A549 (cell line): ENCODE measurements around the gene NCEH1. TPM values are rescaled to one million over a fixed set of nuclear protein-coding genes. Genes with fewer than 3 reads are reported as not detected.

Source experiments
- ATAC-seq, 2 experiments: fragments of 200-7000 bp in 1 of 2; fragments of >200 bp in 1 of 2; cut with Nextera tagmentation in 1 of 2; cut with Tn5 transposase in 1 of 2; 3 replicates each; pipeline versions ENCODE4 v1.8.0 to v1.9.1; 2018 to 2020; ENCODE audit warnings: mild to moderate bottlenecking in 1 of 2, moderate library complexity in 1 of 2
- CTCF ChIA-PET: fragments of 300-600 bp; sonication (Branson Sonifier 250); formaldehyde crosslinking; extraction: SDS; loops from one replicate; lab custom pipeline; 2021; ENCODE audit warnings: antibody characterized with exemption, inconsistent platforms; lab: Yijun Ruan, JAX
- POLR2A ChIA-PET: fragments of 350-600 bp; formaldehyde crosslinking; extraction: SDS; loops from one replicate; lab custom pipeline; 2021; ENCODE audit warnings: antibody characterized with exemption, inconsistent platforms; lab: Yijun Ruan, JAX
- DNase-seq, 2 experiments: peaks; one replicate each; pipeline versions ENCODE4 v3.0.0 to v3.0.0-alpha.2; 2011 to 2016; ENCODE audit warnings: low read depth in 1 of 2, low spot score in 1 of 2
- FAIRE-seq: peaks from 2 replicates; lab custom pipeline; 2011; peaks lifted over from hg19 to GRCh38; lab: Jason Lieb, UNC
- H3K27ac ChIP-seq, 2 experiments: fragments of >200 bp; sonication (Bioruptor Twin); formaldehyde crosslinking; 3 replicates each; pipeline ENCODE4 v1.5.1; 2016 to 2017
- H3K4me1 ChIP-seq: fragments of >200 bp; sonication (Bioruptor Twin); formaldehyde crosslinking; 3 replicates; pipeline ENCODE4 v1.6.1; 2016
- H3K4me2 ChIP-seq: fragments of >200 bp; sonication (Bioruptor Twin); formaldehyde crosslinking; 3 replicates; pipeline ENCODE4 v1.6.1; 2016
- H3K4me3 ChIP-seq: fragments of >200 bp; sonication (Bioruptor Twin); formaldehyde crosslinking; 3 replicates; pipeline ENCODE4 v1.5.1; 2016
- H3K9me3 ChIP-seq: fragments of >200 bp; sonication (Bioruptor Twin); formaldehyde crosslinking; 3 replicates; pipeline ENCODE4 v1.6.1; 2016
- CBX2 ChIP-seq: fragments of 200-600 bp; sonication (generic); IDR thresholded peaks from 2 replicates; pipeline ENCODE4 v1.6.1; 2016; ENCODE audit warnings: low read depth, mild to moderate bottlenecking, borderline replicate concordance
- CBX8 ChIP-seq: fragments of 200-600 bp; sonication (generic); IDR thresholded peaks from 2 replicates; pipeline ENCODE4 v1.6.1; 2016
- CHD2 ChIP-seq: fragments of 150-350 bp; IDR thresholded peaks from 2 replicates; pipeline ENCODE4 v1.6.1; 2014; ENCODE audit warnings: low read length; ENCODE audit not compliant: partially characterized antibody
- EHF ChIP-seq: fragments of 250-450 bp; sonication (Bioruptor Pico); IDR thresholded peaks from 2 replicates; pipeline ENCODE4 v1.5.0; 2020; ENCODE audit warnings: mild to moderate bottlenecking
- EP300 ChIP-seq, 2 experiments: fragments of >200 bp; sonication (Bioruptor Twin); formaldehyde crosslinking; IDR thresholded peaks; 2 replicates in 1 of 2; 3 replicates in 1 of 2; pipeline ENCODE4 v1.6.1; 2016 to 2017
- FOSB ChIP-seq: fragments of 250-450 bp; sonication (Bioruptor Pico); IDR thresholded peaks from 2 replicates; pipeline ENCODE4 v1.5.0; 2020; ENCODE audit warnings: mild to moderate bottlenecking, moderate library complexity
- GATA3 ChIP-seq: IDR thresholded peaks from 2 replicates; pipeline ENCODE4 v1.6.1; 2012; ENCODE audit warnings: borderline replicate concordance
- HDAC2 ChIP-seq: fragments of 200-600 bp; sonication (generic); IDR thresholded peaks from 2 replicates; pipeline ENCODE4 v1.6.1; 2016
- HEYL ChIP-seq: fragments of 250-450 bp; sonication (Bioruptor Pico); IDR thresholded peaks from 2 replicates; pipeline ENCODE4 v1.8.0; 2021; ENCODE audit warnings: mild to moderate bottlenecking, moderate library complexity
- HOXB13 ChIP-seq: fragments of 250-450 bp; sonication (Bioruptor Pico); IDR thresholded peaks from 2 replicates; pipeline ENCODE4 v1.5.0; 2020; ENCODE audit warnings: low read depth, mild to moderate bottlenecking, moderate library complexity
- HOXB5 ChIP-seq: fragments of 250-450 bp; sonication (Bioruptor Pico); IDR thresholded peaks from 2 replicates; pipeline ENCODE4 v1.5.0; 2020; ENCODE audit warnings: mild to moderate bottlenecking, moderate library complexity
- JUN ChIP-seq, 2 experiments: fragments of >200 bp; sonication (Bioruptor Twin); formaldehyde crosslinking; IDR thresholded peaks; 2 replicates in 1 of 2; 3 replicates in 1 of 2; pipeline ENCODE4 v1.6.1; 2016 to 2017
- JUNB ChIP-seq: fragments of >200 bp; sonication (Bioruptor Twin); formaldehyde crosslinking; IDR thresholded peaks from 2 replicates; pipeline ENCODE4 v1.6.1; 2016
- NFE2L2 ChIP-seq: fragments of 150-350 bp; conservative IDR thresholded peaks from 2 replicates; pipeline ENCODE4 v1.6.1; 2014; ENCODE audit warnings: low read length
- RARB ChIP-seq: fragments of 250-450 bp; sonication (Bioruptor Pico); IDR thresholded peaks from 2 replicates; pipeline ENCODE4 v1.8.0; 2021; ENCODE audit warnings: mild to moderate bottlenecking, moderate library complexity
- RCOR1 ChIP-seq: fragments of 150-350 bp; IDR thresholded peaks from 2 replicates; pipeline ENCODE4 v1.6.1; 2014; ENCODE audit warnings: antibody characterized with exemption, low read length, low read depth
- RNF2 ChIP-seq: fragments of 200-600 bp; sonication (generic); IDR thresholded peaks from 2 replicates; pipeline ENCODE4 v1.6.1; 2016; ENCODE audit warnings: low read depth, mild to moderate bottlenecking, antibody characterized with exemption, moderate library complexity, borderline replicate concordance
- SMC3 ChIP-seq: fragments of >200 bp; sonication (Bioruptor Twin); formaldehyde crosslinking; IDR thresholded peaks from 3 replicates; pipeline ENCODE4 v1.6.1; 2018; ENCODE audit warnings: inconsistent platforms
- ZFP36 ChIP-seq: fragments of 450-650 bp; IDR thresholded peaks from 2 replicates; pipeline ENCODE4 v1.6.1; 2014; ENCODE audit warnings: borderline replicate concordance; ENCODE audit not compliant: partially characterized antibody
- ZSCAN20 ChIP-seq: fragments of 250-450 bp; sonication (Bioruptor Pico); IDR thresholded peaks from 2 replicates; pipeline ENCODE4 v1.8.0; 2022; ENCODE audit warnings: mild to moderate bottlenecking, moderate library complexity
- WGBS: methylation state at CpG from one replicate; pipeline ENCODE4 v1.1.6; 2017; ENCODE audit errors: missing lambda C conversion rate; 5-methylcytosine and 5-hydroxymethylcytosine counted together
- polyA plus RNA-seq, 4 experiments: library from polyadenylated mRNA; depleted of rRNA in 3 of 4; stranded (reverse); fragments of >200 nt; fragmentation: RNase III in 1 of 4; extraction: RNeasy Plus Mini Kit Qiagen cat#74134 plus additional on column Dnase treatment in 1 of 4; gene quantifications; 2 replicates in 3 of 4; 3 replicates in 1 of 4; pipeline ENCODE4 v1.2.3, GENCODE V29; 2011 to 2017
- TF ChIP-seq, protein P1 (sequence below): IDR thresholded peaks from 2 replicates; pipeline ENCODE4 v1.6.1; 2012
- TF ChIP-seq, protein P2 (sequence below): fragments of 250-450 bp; sonication (Bioruptor Pico); IDR thresholded peaks from 2 replicates; pipeline ENCODE4 v1.5.0; 2020; ENCODE audit warnings: low read depth, mild to moderate bottlenecking, moderate library complexity
- TF ChIP-seq, protein P3 (sequence below): fragments of 450-650 bp; IDR thresholded peaks from 2 replicates; pipeline ENCODE4 v1.6.1; 2014; ENCODE audit warnings: antibody characterized with exemption
- TF ChIP-seq, protein P4 (sequence below): IDR thresholded peaks from 2 replicates; pipeline ENCODE4 v1.6.1; 2012; ENCODE audit warnings: low read depth, borderline replicate concordance

NCEH1 gene
- polyA plus RNA-seq, 2 of the 4 experiments (the other 2 are of a cell fraction) = 21.4 to 33.2 TPM

DNA sequence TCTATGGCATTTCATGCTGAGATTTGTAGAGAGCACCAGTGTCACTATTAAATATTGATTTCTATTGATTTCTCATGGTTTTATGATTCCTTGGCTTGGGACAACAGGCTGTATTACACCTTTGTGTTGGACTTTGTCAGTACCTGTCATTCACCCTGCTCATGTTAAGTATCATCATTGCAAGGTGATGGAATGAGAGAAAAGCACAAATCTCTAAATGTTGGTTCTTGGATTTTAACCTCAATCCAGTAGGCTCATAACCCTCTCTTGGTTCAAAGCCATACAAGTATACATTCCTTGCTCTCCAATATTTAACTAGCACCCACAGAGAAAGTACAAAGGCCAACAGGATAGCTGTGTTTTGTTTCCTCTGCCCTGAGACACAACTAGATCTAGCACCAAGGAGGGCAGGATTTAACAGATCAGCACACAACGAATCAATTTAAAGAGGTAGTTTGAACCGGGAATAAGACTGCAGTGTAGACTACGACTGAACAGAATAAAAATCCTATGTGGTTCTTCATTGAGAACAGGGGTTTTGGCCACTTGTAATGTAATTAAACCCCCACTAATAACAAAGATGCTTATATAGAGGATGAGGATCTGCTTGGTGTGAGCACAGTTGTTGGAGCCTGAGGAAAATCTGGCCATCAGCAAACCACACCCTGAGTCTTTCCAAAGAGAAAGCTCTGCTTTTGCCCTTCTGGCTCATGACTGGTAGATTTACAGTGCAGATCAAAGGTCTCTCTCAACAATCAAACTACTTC is 109.6 kb downstream of the NCEH1 start:
- no peaks in the 10 kb centered on the region for H3K9me3 ChIP-seq
- DNase-seq (no peak), ATAC-seq (peak in 1 of 2 experiments; percentile 53; a peak in 3 of 6 replicates), FAIRE-seq (no peak)
- ChIA-PET CTCF (interaction anchor here (1.1 to 2.3 kb wide), 4 partner anchors 9 to 105 kb away, joined by 3 to 7 read pairs (median 4); no protein-coding TSS in a partner anchor), POLR2A (no interaction called here)
- peak overlapping the region; percentile 50 to 58; a peak in 5 of 6 replicates for H3K27ac ChIP-seq
- H3K4me3 ChIP-seq = no peak overlapping the region
- peaks cover 7% of the 10 kb centered on the region; the same call in 2 of the 3 replicates for H3K4me1 ChIP-seq
- H3K4me2 ChIP-seq = peak overlapping the region; percentile 66
- TF ChIP-seq HOXB13 (CRISPR knock-in tag) = no peak
- WGBS = 10% methylated on average over 3 of the region's 3 CpGs

DNA sequence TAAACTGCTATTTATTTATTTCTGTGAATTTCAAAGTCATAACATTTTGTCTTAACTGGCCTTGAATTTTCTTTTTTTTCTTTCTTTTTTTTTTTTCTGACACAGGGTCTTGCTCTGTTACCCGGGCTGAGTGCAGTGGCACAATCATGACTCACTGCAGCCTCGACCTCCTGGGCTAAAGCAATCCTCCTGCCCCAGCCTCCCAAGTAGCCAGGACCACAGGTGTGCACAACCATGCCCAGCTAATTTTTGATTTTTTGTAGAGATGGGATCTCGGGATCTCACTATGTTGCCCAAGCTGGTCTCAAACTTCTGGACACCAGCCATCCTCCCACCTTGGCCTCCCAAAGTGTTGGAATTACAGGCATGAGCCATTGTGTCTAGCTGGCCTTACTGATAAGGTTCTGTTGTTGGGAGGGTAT is 110.2 kb downstream of the NCEH1 start:
- no peaks in the 10 kb centered on the region for H3K9me3 ChIP-seq
- no peak for ATAC-seq
- H3K4me1 ChIP-seq = peaks cover 10% of the 10 kb centered on the region
- ChIA-PET CTCF (interaction anchor here (1.4 to 2.3 kb wide), 2 partner anchors 10 to 24 kb away, joined by 3 to 7 read pairs; no protein-coding TSS in a partner anchor), POLR2A (no interaction called here)
- H3K4me3 ChIP-seq = no peak overlapping the region
- no peak for DNase-seq
- peak overlapping the region; percentile 5 to 58; a peak in 4 of 6 replicates for H3K27ac ChIP-seq
- FAIRE-seq = no peak
- H3K4me2 ChIP-seq = peak overlapping the region; percentile 66; the same call in 2 of the 3 replicates
- 48% methylated on average over 3 of the region's 3 CpGs for WGBS
- TF ChIP-seq, protein P1, sequence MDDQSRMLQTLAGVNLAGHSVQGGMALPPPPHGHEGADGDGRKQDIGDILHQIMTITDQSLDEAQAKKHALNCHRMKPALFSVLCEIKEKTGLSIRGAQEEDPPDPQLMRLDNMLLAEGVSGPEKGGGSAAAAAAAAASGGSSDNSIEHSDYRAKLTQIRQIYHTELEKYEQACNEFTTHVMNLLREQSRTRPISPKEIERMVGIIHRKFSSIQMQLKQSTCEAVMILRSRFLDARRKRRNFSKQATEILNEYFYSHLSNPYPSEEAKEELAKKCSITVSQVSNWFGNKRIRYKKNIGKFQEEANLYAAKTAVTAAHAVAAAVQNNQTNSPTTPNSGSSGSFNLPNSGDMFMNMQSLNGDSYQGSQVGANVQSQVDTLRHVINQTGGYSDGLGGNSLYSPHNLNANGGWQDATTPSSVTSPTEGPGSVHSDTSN = no peak

DNA sequence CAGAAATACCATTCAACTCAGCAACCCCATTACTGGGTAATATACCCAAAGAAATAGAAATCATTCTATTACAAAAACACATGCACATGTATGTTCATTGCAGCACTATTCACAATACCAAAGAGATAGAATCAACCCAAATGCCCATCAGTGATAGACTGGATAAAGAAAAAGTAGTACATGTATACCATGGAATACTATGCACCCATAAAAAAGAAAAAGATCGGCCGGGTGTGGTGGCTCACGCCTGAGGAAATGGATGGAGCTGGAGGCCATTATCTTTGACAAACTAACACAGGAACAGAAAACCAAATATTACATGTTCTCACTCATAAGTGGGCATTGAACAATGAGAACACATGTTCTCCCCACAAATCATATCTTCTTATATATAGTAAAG is 112.0 kb downstream of the NCEH1 start:
- FAIRE-seq (no peak), DNase-seq (no peak), ATAC-seq (no peak)
- no peaks in the 10 kb centered on the region for H3K9me3 ChIP-seq
- TF ChIP-seq, protein P2, sequence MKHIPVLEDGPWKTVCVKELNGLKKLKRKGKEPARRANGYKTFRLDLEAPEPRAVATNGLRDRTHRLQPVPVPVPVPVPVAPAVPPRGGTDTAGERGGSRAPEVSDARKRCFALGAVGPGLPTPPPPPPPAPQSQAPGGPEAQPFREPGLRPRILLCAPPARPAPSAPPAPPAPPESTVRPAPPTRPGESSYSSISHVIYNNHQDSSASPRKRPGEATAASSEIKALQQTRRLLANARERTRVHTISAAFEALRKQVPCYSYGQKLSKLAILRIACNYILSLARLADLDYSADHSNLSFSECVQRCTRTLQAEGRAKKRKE = no peak
- TF ChIP-seq CBX2 = no peak
- no peak for TF ChIP-seq CBX8
- TF ChIP-seq NFE2L2 = no peak
- TF ChIP-seq HOXB13 (CRISPR knock-in tag) = no peak
- TF ChIP-seq GATA3 = no peak
- no peak for TF ChIP-seq ZSCAN20
- no peak for TF ChIP-seq HEYL (CRISPR knock-in tag)
- TF ChIP-seq ZFP36 = no peak
- no peak for TF ChIP-seq JUN (IDR thresholded peaks at IDR 0.05)
- TF ChIP-seq, protein P3, sequence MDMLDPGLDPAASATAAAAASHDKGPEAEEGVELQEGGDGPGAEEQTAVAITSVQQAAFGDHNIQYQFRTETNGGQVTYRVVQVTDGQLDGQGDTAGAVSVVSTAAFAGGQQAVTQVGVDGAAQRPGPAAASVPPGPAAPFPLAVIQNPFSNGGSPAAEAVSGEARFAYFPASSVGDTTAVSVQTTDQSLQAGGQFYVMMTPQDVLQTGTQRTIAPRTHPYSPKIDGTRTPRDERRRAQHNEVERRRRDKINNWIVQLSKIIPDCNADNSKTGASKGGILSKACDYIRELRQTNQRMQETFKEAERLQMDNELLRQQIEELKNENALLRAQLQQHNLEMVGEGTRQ = no peak
- TF ChIP-seq HOXB5 (CRISPR knock-in tag) = no peak
- no peak for TF ChIP-seq SMC3
- no peak for TF ChIP-seq RCOR1
- TF ChIP-seq RNF2 = no peak
- TF ChIP-seq HDAC2 = no peak
- H3K4me1 ChIP-seq = peaks cover 14% of the 10 kb centered on the region
- no peak overlapping the region for H3K4me2 ChIP-seq
- 93% methylated on average over 3 of the region's 3 CpGs for WGBS
- ChIA-PET POLR2A (no interaction called here), CTCF (no interaction called here)
- no peak overlapping the region for H3K27ac ChIP-seq
- H3K4me3 ChIP-seq = no peak overlapping the region

DNA sequence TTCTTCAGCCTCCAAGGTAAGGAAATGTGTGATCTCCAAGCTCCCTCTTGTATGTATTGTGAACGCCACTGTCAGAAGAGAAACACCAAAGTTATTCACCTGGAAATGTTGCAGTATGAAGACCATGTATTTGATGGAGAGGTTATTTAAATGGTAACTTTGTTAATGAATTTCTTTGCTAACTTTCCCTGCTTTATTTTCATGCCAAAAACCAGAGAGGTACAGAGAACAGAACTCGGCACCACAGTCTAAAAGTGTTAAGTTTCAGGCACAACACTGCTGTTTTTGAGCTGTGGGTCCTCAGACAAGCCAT is 114.5 kb downstream of the NCEH1 start:
- peaks cover 7% of the 10 kb centered on the region; the same call in 1 of the 3 replicates for H3K4me1 ChIP-seq
- H3K27ac ChIP-seq = no peak overlapping the region; a peak in 1 of 6 replicates
- 3% methylated on average over 2 of the region's 2 CpGs for WGBS
- TF ChIP-seq EP300 (IDR thresholded peaks at IDR 0.05) (no peak), FOSB (CRISPR knock-in tag) (no peak), CHD2 (no peak), JUNB (no peak), NFE2L2 (no peak), EHF (no peak), RARB (CRISPR knock-in tag) (no peak)
- TF ChIP-seq, protein P4, sequence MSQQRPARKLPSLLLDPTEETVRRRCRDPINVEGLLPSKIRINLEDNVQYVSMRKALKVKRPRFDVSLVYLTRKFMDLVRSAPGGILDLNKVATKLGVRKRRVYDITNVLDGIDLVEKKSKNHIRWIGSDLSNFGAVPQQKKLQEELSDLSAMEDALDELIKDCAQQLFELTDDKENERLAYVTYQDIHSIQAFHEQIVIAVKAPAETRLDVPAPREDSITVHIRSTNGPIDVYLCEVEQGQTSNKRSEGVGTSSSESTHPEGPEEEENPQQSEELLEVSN = no peak
- DNase-seq (no peak), ATAC-seq (no peak), FAIRE-seq (no peak)
- POLR2A ChIA-PET = interaction anchor here (0.5 kb wide), 1 partner anchor 47 kb away, joined by 3 read pairs; no protein-coding TSS in a partner anchor
- CTCF ChIA-PET = interaction anchor here (0.6 to 3.5 kb wide), 31 partner anchors 11 to 254 kb away, joined by 3 to 34 read pairs (median 4); no protein-coding TSS in a partner anchor
- no peaks in the 10 kb centered on the region for H3K9me3 ChIP-seq
- H3K4me3 ChIP-seq = no peak overlapping the region
- H3K4me2 ChIP-seq = peak overlapping the region; percentile 68; the same call in 2 of the 3 replicates
